Measurements from ENCODE around the gene UTY. TPM values are rescaled to one million over a fixed set of nuclear protein-coding genes. Genes with fewer than 3 reads are reported as not detected.

The UTY gene
- total and polyA plus RNA-seq, 2 of the 8 experiments (the other 6 are each of a cell fraction or from before 2014, with no cell fraction given) = 7.2 to 20.4 TPM

GRCh38 chrY:13435968-13436937 is 43.6 kb downstream of the UTY start (continued):
- TF ChIP-seq, protein P1, sequence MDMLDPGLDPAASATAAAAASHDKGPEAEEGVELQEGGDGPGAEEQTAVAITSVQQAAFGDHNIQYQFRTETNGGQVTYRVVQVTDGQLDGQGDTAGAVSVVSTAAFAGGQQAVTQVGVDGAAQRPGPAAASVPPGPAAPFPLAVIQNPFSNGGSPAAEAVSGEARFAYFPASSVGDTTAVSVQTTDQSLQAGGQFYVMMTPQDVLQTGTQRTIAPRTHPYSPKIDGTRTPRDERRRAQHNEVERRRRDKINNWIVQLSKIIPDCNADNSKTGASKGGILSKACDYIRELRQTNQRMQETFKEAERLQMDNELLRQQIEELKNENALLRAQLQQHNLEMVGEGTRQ (IDR thresholded peaks at IDR 0.05; ENCODE audit: low read length) = no peak
- TF ChIP-seq HDAC6 (IDR thresholded peaks at IDR 0.05; ENCODE audit: low read depth, low read length) = no peak
- TF ChIP-seq GTF2F1 (IDR thresholded peaks at IDR 0.05; ENCODE audit: borderline replicate concordance, low read depth, low read length) = no peak
- TF ChIP-seq ASH2L (IDR thresholded peaks at IDR 0.05; ENCODE audit: low read length) = no peak
- no peak for TF ChIP-seq TBP (IDR thresholded peaks at IDR 0.05; ENCODE audit: low read depth, low read length)
- TF ChIP-seq ATF2 (IDR thresholded peaks at IDR 0.05; ENCODE audit: low read length) = no peak
- no peak for TF ChIP-seq BRCA1 (IDR thresholded peaks at IDR 0.05; ENCODE audit: low read depth, low read length)

All from H1 (cell line).